PC-9 (cell line): ENCODE measurements around the gene CFAP161. TPM values are rescaled to one million over a fixed set of nuclear protein-coding genes. Genes with fewer than 3 reads are reported as not detected.

Experiments
- BruUV-seq: library from RNA; stranded (reverse); fragments of 400-500 nt; replicated peaks from 2 replicates; lab custom pipeline; 2021; lab: Mats Ljungman, UMichigan
- CTCF ChIA-PET: fragments of 300-600 bp; sonication (Branson Sonifier 250); formaldehyde crosslinking; loops from one replicate; lab custom pipeline; 2022; ENCODE audit warnings: antibody characterized with exemption; lab: Charles Lee
- POLR2A ChIA-PET: fragments of 300-600 bp; sonication (Branson Sonifier 250); formaldehyde crosslinking; loops from one replicate; lab custom pipeline; 2022; ENCODE audit warnings: antibody characterized with exemption; ENCODE audit not compliant: unreplicated experiment; lab: Charles Lee
- DNase-seq, 2 experiments: peaks; one replicate each; pipeline versions ENCODE4 v3.0.0 to v3.0.0-alpha.2; 2015 to 2022; ENCODE audit warnings: mixed read lengths in 1 of 2
- H2AFZ ChIP-seq: fragments of 200-600 bp; sonication (generic); 2 replicates; pipeline ENCODE4 v1.8.1; 2017; ENCODE audit warnings: antibody characterized with exemption
- H3F3A ChIP-seq: fragments of 200-600 bp; sonication (generic); 2 replicates; pipeline ENCODE4 v1.8.1; 2017; ENCODE audit warnings: antibody characterized with exemption, mild to moderate bottlenecking, low read depth; ENCODE audit not compliant: insufficient read depth
- H3K27ac ChIP-seq: fragments of 200-600 bp; sonication (generic); 2 replicates; pipeline ENCODE4 v1.6.1; 2016; ENCODE audit warnings: mixed run types
- H3K27me3 ChIP-seq: fragments of 200-600 bp; sonication (generic); 2 replicates; pipeline ENCODE4 v1.6.1; 2016; ENCODE audit warnings: low read depth, mixed run types; ENCODE audit not compliant: insufficient read depth
- H3K36me3 ChIP-seq: fragments of 200-600 bp; sonication (generic); 2 replicates; pipeline ENCODE4 v1.6.1; 2016; ENCODE audit warnings: low read depth, mixed run types
- H3K4me1 ChIP-seq: fragments of 200-600 bp; sonication (generic); replicated peaks from 2 replicates; pipeline ENCODE4 v1.6.1; 2016; ENCODE audit warnings: mixed run types; ENCODE audit not compliant: insufficient read depth
- H3K4me2 ChIP-seq: fragments of 200-600 bp; sonication (generic); 2 replicates; pipeline ENCODE4 v1.6.1; 2017; ENCODE audit warnings: mixed run types
- H3K4me3 ChIP-seq: fragments of 200-600 bp; sonication (generic); 2 replicates; pipeline ENCODE4 v1.6.1; 2016; ENCODE audit warnings: mixed run types
- H3K79me2 ChIP-seq: fragments of 200-600 bp; sonication (generic); 2 replicates; pipeline ENCODE4 v1.6.1; 2017; ENCODE audit warnings: low read depth, mixed run types
- H3K9me2 ChIP-seq: fragments of 200-600 bp; sonication (generic); 2 replicates; pipeline ENCODE4 v1.8.1; 2017; ENCODE audit warnings: mild to moderate bottlenecking; ENCODE audit not compliant: insufficient read depth
- H3K9me3 ChIP-seq: fragments of 200-600 bp; sonication (generic); 2 replicates; pipeline ENCODE4 v1.8.1; 2016; ENCODE audit warnings: low read depth; ENCODE audit not compliant: insufficient read depth
- H4K20me1 ChIP-seq: fragments of 200-600 bp; sonication (generic); 2 replicates; pipeline ENCODE4 v1.8.1; 2017; ENCODE audit not compliant: insufficient read depth
- CTCF ChIP-seq: fragments of 200-600 bp; sonication (generic); conservative IDR thresholded peaks from 2 replicates; pipeline ENCODE4 v1.6.1; 2017; ENCODE audit warnings: mixed run types, antibody characterized with exemption, mild to moderate bottlenecking, moderate library complexity
- EZH2 ChIP-seq: fragments of 200-600 bp; sonication (generic); IDR thresholded peaks from 2 replicates; pipeline ENCODE4 v1.8.0; 2017; ENCODE audit warnings: antibody characterized with exemption, low read depth
- intact Hi-C: fragments of 100-400 bp; cut with micrococcal nuclease; formaldehyde crosslinking; loops from one replicate; pipeline ENCODE4 v1.10.0; 2022; ENCODE audit not compliant: unreplicated experiment
- total RNA-seq: library from RNA; stranded (reverse); gene quantifications from 2 replicates; pipeline ENCODE4 v1.2.3, GENCODE V29; 2021

Gene CFAP161
- total RNA-seq, 1 experiment from 2014 or later, result 1.4 TPM

- Histone ChIP-seq H3F3A (no peaks in the 10 kb centered on the region), H3K27me3 (peaks cover 74% of the 10 kb centered on the region), H3K79me2 (no peaks in the 10 kb centered on the region), H3K9me2 (no peaks in the 10 kb centered on the region), H3K4me2 (no peak within 1 kb of the TSS), H3K36me3 (no peaks in the 10 kb centered on the region), H3K4me1 (no peaks in the 10 kb centered on the region), H4K20me1 (no peaks in the 10 kb centered on the region), H3K9me3 (no peaks in the 10 kb centered on the region), H3K4me3 (no peak within 1 kb of the TSS), H2AFZ (no peak within 1 kb of the TSS), H3K27ac (no peak within 1 kb of the TSS)
- no TSS peak for BruUV-seq
- ChIA-PET CTCF (no interaction called here), POLR2A (no interaction called here)
- TF ChIP-seq EZH2, result no peak
- no peak for TF ChIP-seq CTCF
- intact Hi-C loops, result no loop called here
- DNase-seq, result no peak
Measured at GRCh38 chr15:81196576-81197254, 62.6 kb downstream of the CFAP161 start, which contains the start of gene IL16. Gene IL16, plus strand, starts transcription at chr15:81196879. Its CDS starts 28,521 bp downstream, at chr15:81225400.

- Histone ChIP-seq H3K27me3 (peaks cover 69% of the 10 kb centered on the region), H3K9me3 (no peaks in the 10 kb centered on the region)
- BruUV-seq, result no TSS peak
Measured at GRCh38 chr15:81197255-81197630, 63.2 kb downstream of the CFAP161 start.

GRCh38 chr15:81197688-81198281 lies 63.7 kb downstream of the CFAP161 start:
- no TSS peak for BruUV-seq
- no peak overlapping the region for H2AFZ ChIP-seq
- H3K36me3 ChIP-seq, result no peaks in the 10 kb centered on the region
- ChIA-PET CTCF (no interaction called here), POLR2A (no interaction called here)
- H3K27me3 ChIP-seq, result peaks cover 63% of the 10 kb centered on the region
- no peak overlapping the region for H3K27ac ChIP-seq
- no peaks in the 10 kb centered on the region for H3K79me2 ChIP-seq
- TF ChIP-seq EZH2 (no peak), CTCF (no peak)
- H3K4me2 ChIP-seq, result no peak overlapping the region
- H3K9me2 ChIP-seq, result no peaks in the 10 kb centered on the region
- no peaks in the 10 kb centered on the region for H4K20me1 ChIP-seq
- H3K4me3 ChIP-seq, result no peak overlapping the region
- no peaks in the 10 kb centered on the region for H3F3A ChIP-seq
- no peak for DNase-seq
- H3K4me1 ChIP-seq, result no peaks in the 10 kb centered on the region
- intact Hi-C loops, result no loop called here
- no peaks in the 10 kb centered on the region for H3K9me3 ChIP-seq

More at GRCh38 chr15:81197255-81197630, 63.2 kb downstream of the CFAP161 start:
- Histone ChIP-seq H3K79me2 (no peaks in the 10 kb centered on the region), H3K4me3 (no peak overlapping the region), H3K4me2 (no peak overlapping the region), H3K9me2 (no peaks in the 10 kb centered on the region), H2AFZ (no peak overlapping the region), H3K4me1 (no peaks in the 10 kb centered on the region), H3K27ac (no peak overlapping the region), H3K36me3 (no peaks in the 10 kb centered on the region), H4K20me1 (no peaks in the 10 kb centered on the region), H3F3A (no peaks in the 10 kb centered on the region)
- CTCF ChIA-PET, result no interaction called here
- TF ChIP-seq CTCF (no peak), EZH2 (no peak)
- POLR2A ChIA-PET, result no interaction called here
- intact Hi-C loops, result no loop called here
- no peak for DNase-seq

Other genes with a start within 250 kb of the CFAP161 start
- gene MESD, start 144.5 kb upstream of the CFAP161 start, total RNA-seq, result 21.9 and 22.8 TPM in 2 replicates
- gene TLNRD1, start 133.3 kb upstream of the CFAP161 start, total RNA-seq, result 14.9 and 18.2 TPM in 2 replicates
- gene IL16, start 62.6 kb downstream of the CFAP161 start, total RNA-seq, result 0.50 and 0.65 TPM in 2 replicates
- gene STARD5, start 189.9 kb downstream of the CFAP161 start, total RNA-seq, result 0.41 and 0.80 TPM in 2 replicates
- gene TMC3, start 239.9 kb downstream of the CFAP161 start, total RNA-seq, result not detected in 2 replicates